ENCODE measurements around the gene S1PR1. TPM values are rescaled to one million over a fixed set of nuclear protein-coding genes. Genes with fewer than 3 reads are reported as not detected.

The S1PR1 gene
- total RNA-seq, 1 experiment from 2014 or later: 0.24 TPM

DNA sequence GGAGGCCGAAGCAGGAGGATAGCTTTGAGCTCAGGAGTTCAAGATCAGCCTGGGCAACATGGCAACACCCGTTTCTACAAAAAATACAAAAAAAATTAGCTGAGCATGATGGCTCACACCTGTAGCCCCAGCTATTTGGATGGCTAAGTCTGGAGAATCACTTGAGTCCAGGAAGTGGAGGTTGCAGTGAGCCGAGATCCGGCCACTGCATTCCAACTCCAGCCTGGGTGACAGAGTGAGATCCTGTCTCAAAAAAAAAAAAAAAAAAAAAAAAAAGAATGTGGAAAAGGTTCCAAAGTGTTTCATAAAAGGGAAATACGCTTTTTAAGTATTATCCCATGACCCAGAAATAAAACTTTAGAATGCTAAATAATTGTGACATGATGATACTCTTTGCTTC lies 8.0 kb downstream of the S1PR1 start:
- Mint-ChIP-seq H3K36me3 (ENCODE audit: insufficient read depth in 1 of 3, low read depth in 3 of 3) (peaks cover 0 to 3% (median 0%) of the 10 kb centered on the region in 3 experiments; a peak in 1 of 7 replicates), H3K9me3 (no peaks in the 10 kb centered on the region), H3K4me1 (no peaks in the 10 kb centered on the region), H3K4me3 (no peak overlapping the region), H3K27ac (no peak overlapping the region), H3K27me3 (ENCODE audit: low read depth) (peaks cover 2% of the 10 kb centered on the region)
- DNase-seq: no peak
- Histone ChIP-seq H2BK15ac (ENCODE audit: low read depth, low read length) (no peak overlapping the region), H3T11ph (ENCODE audit: low read length) (no peak overlapping the region), H4K20me1 (ENCODE audit: control insufficient read depth, insufficient read depth, insufficient read length) (no peaks in the 10 kb centered on the region), H2BK12ac (ENCODE audit: insufficient read length, low read depth, low read length) (no peak overlapping the region), H3K9me3 (ENCODE audit: control insufficient read depth, low read depth, low read length) (no peaks in the 10 kb centered on the region), H3K56ac (ENCODE audit: insufficient read length, low read depth, low read length) (no peak overlapping the region), H3K79me1 (ENCODE audit: insufficient read depth, low read depth, low read length, poor library complexity, severe bottlenecking) (no peaks in the 10 kb centered on the region), H3K23me2 (ENCODE audit: insufficient read length, low read depth, low read length, poor library complexity, severe bottlenecking) (no peaks in the 10 kb centered on the region), H3K9ac (ENCODE audit: extremely low read depth, insufficient read length, low read length) (no peak overlapping the region), H3K27me3 (ENCODE audit: insufficient read depth, low read length) (no peaks in the 10 kb centered on the region), H3K27ac (ENCODE audit: insufficient read length, low read depth, low read length) (no peak overlapping the region), H2BK120ac (ENCODE audit: low read depth, low read length, poor library complexity, severe bottlenecking) (no peak overlapping the region), H3K14ac (ENCODE audit: insufficient read depth, low read length) (no peak overlapping the region), H2BK20ac (ENCODE audit: low read depth, low read length, poor library complexity, severe bottlenecking) (no peak overlapping the region), H2BK5ac (ENCODE audit: insufficient read length, low read length) (no peak overlapping the region), H3K4me1 (ENCODE audit: insufficient read depth, low read length) (no peaks in the 10 kb centered on the region), H3K79me2 (ENCODE audit: insufficient read depth, low read length) (no peaks in the 10 kb centered on the region), H4K5ac (ENCODE audit: insufficient read length, low read depth, low read length) (no peak overlapping the region), H4K8ac (replicated peaks; ENCODE audit: insufficient read length, low read depth, low read length) (no peak overlapping the region), H3K18ac (ENCODE audit: insufficient read length, low read depth, low read length) (no peak overlapping the region), H3K4ac (ENCODE audit: low read depth, low read length) (no peak overlapping the region), H3K23ac (ENCODE audit: insufficient read length, low read depth, low read length) (no peak overlapping the region), H2AK5ac (ENCODE audit: insufficient read length, low read length) (no peak overlapping the region), H2AFZ (ENCODE audit: low read length) (no peak overlapping the region), H3K4me2 (ENCODE audit: insufficient read depth, insufficient read length, low read length) (no peak overlapping the region), H4K91ac (ENCODE audit: insufficient read length, low read depth, low read length) (no peak overlapping the region)
- WGBS (ENCODE audit: extremely low coverage, insufficient read length, low lambda C conversion rate): no CpG with 5 or more reads among the region's 5 CpGs
- TF ChIP-seq CTCF (conservative IDR thresholded peaks at IDR 0.05): no peak

All from H9 (cell line).